ENCODE results near the gene ACACA.

- TF ChIP-seq CTCF (IDR thresholded peaks at IDR 0.05) (no peak), EP300 (IDR thresholded peaks at IDR 0.05) (no peak)
These were observed 541 bp downstream of the ACACA start for GRCh38 chr17:37405955-37406634.
